Caco-2 (cell line): ENCODE data around the gene RAB40B. TPM values are rescaled to one million over a fixed set of nuclear protein-coding genes. Genes with fewer than 3 reads are reported as not detected.

Experiments
- BruUV-seq: library from RNA; stranded (reverse); fragments of 400-500 nt; replicated peaks from 2 replicates; lab custom pipeline; 2021; lab: Mats Ljungman, UMichigan
- CTCF ChIA-PET: fragments of 300-600 bp; sonication (Branson Sonifier 250); formaldehyde crosslinking; loops from one replicate; lab custom pipeline; 2022; ENCODE audit warnings: antibody characterized with exemption; lab: Charles Lee
- POLR2A ChIA-PET: fragments of 300-600 bp; sonication (Branson Sonifier 250); formaldehyde crosslinking; loops from one replicate; lab custom pipeline; 2022; ENCODE audit warnings: antibody characterized with exemption; lab: Charles Lee
- DNase-seq, 2 experiments: peaks; one replicate each; pipeline versions ENCODE4 v3.0.0 to v3.0.0-alpha.2; 2020 to 2022
- H3K27me3 ChIP-seq: replicated peaks from 2 replicates; pipeline ENCODE4 v1.6.0; 2011; ENCODE audit warnings: low read length; ENCODE audit not compliant: control insufficient read depth, insufficient read depth
- H3K36me3 ChIP-seq: 2 replicates; pipeline ENCODE4 v1.5.1; 2011; ENCODE audit warnings: low read length; ENCODE audit not compliant: control insufficient read depth, insufficient read depth
- H3K4me1 ChIP-seq: fragments of 250-450 bp; sonication (Bioruptor Pico); 2 replicates; pipeline ENCODE4 v1.5.1; 2020; ENCODE audit warnings: mild to moderate bottlenecking
- H3K4me3 ChIP-seq: 2 replicates; pipeline ENCODE4 v1.5.1; 2011; ENCODE audit warnings: low read depth, mild to moderate bottlenecking, control low read depth, low read length
- H3K9me3 ChIP-seq: fragments of 250-450 bp; sonication (Bioruptor Pico); 2 replicates; pipeline ENCODE4 v1.5.1; 2020; ENCODE audit warnings: mild to moderate bottlenecking, moderate library complexity
- H3K27ac Mint-ChIP-seq: one replicate; pipeline ENCODE4 v1.8.0; 2022; ENCODE audit warnings: mixed read lengths; ENCODE audit not compliant: unreplicated experiment
- H3K27me3 Mint-ChIP-seq: one replicate; pipeline ENCODE4 v1.8.0; 2022; ENCODE audit warnings: mixed read lengths; ENCODE audit not compliant: insufficient read depth, unreplicated experiment
- H3K36me3 Mint-ChIP-seq: one replicate; pipeline ENCODE4 v1.8.0; 2022; ENCODE audit warnings: mild to moderate bottlenecking, mixed read lengths; ENCODE audit not compliant: insufficient read depth, unreplicated experiment
- H3K4me1 Mint-ChIP-seq: one replicate; pipeline ENCODE4 v1.8.0; 2022; ENCODE audit warnings: low read depth, mixed read lengths; ENCODE audit not compliant: unreplicated experiment
- H3K4me3 Mint-ChIP-seq: one replicate; pipeline ENCODE4 v1.8.0; 2022; ENCODE audit warnings: mild to moderate bottlenecking, moderate library complexity, mixed read lengths; ENCODE audit not compliant: unreplicated experiment
- H3K9me3 Mint-ChIP-seq: one replicate; pipeline ENCODE4 v1.8.0; 2022; ENCODE audit warnings: mixed read lengths; ENCODE audit not compliant: unreplicated experiment
- CTCF ChIP-seq, 2 experiments: fragments of 200-600 bp in 1 of 2; IDR thresholded peaks; 1 replicate in 1 of 2; 2 replicates in 1 of 2; pipeline versions ENCODE4 v1.5.1 to v1.8.0; 2011 to 2022; ENCODE audit warnings: antibody characterized with exemption in 1 of 2, control low read depth in 1 of 2, inconsistent platforms in 1 of 2, low read depth in 1 of 2, low read length in 1 of 2, mild to moderate bottlenecking in 1 of 2, moderate library complexity in 1 of 2; ENCODE audit not compliant: insufficient read depth in 1 of 2, severe bottlenecking in 1 of 2, unreplicated experiment in 1 of 2
- intact Hi-C: fragments of 100-400 bp; cut with micrococcal nuclease; formaldehyde crosslinking; loops from one replicate; pipeline ENCODE4 v1.10.0; 2022; ENCODE audit not compliant: unreplicated experiment
- total RNA-seq: library from RNA; stranded (reverse); gene quantifications from 2 replicates; pipeline ENCODE4 v1.2.3, GENCODE V29; 2022

RAB40B gene
- total RNA-seq, 1 experiment from 2014 or later = 8.8 TPM

GRCh38 chr17:82709024-82709675, 10.7 kb upstream of the RAB40B start:
- Mint-ChIP-seq H3K27me3 (no peaks in the 10 kb centered on the region), H3K36me3 (peaks cover 4% of the 10 kb centered on the region), H3K4me3 (no peak overlapping the region), H3K9me3 (no peaks in the 10 kb centered on the region), H3K4me1 (peaks cover 4% of the 10 kb centered on the region), H3K27ac (no peak overlapping the region)
- Histone ChIP-seq H3K9me3 (0 out of 2 replicates have a peak, but pooled peaks cover 5% of the 10 kb centered on the region), H3K36me3 (no peaks in the 10 kb centered on the region), H3K4me1 (peaks cover 7% of the 10 kb centered on the region), H3K27me3 (no peaks in the 10 kb centered on the region), H3K4me3 (no peak overlapping the region)
- no peak for DNase-seq
- TF ChIP-seq CTCF (IDR thresholded peaks at IDR 0.05; ENCODE audit: insufficient read depth in 1 of 2, low read depth in 1 of 2, low read length in 1 of 2, severe bottlenecking in 1 of 2, unreplicated experiment in 1 of 2) = no peak
- intact Hi-C loops = no loop called here
- ChIA-PET CTCF (no interaction called here), POLR2A (no interaction called here)
- BruUV-seq = no TSS peak

GRCh38 chr17:82705756-82706155, 7.3 kb upstream of the RAB40B start:
- Histone ChIP-seq H3K27me3 (no peaks in the 10 kb centered on the region), H3K4me3 (no peak overlapping the region), H3K4me1 (peaks cover 25% of the 10 kb centered on the region), H3K36me3 (no peaks in the 10 kb centered on the region), H3K9me3 (no peaks in the 10 kb centered on the region)
- H3K4me1 Mint-ChIP-seq = peaks cover 12% of the 10 kb centered on the region
- peaks cover 4% of the 10 kb centered on the region for H3K36me3 Mint-ChIP-seq
- H3K27ac Mint-ChIP-seq = no peak overlapping the region
- H3K9me3 Mint-ChIP-seq = no peaks in the 10 kb centered on the region
- no peaks in the 10 kb centered on the region for H3K27me3 Mint-ChIP-seq
- H3K4me3 Mint-ChIP-seq = no peak overlapping the region
- POLR2A ChIA-PET = no interaction called here
- CTCF ChIA-PET = no interaction called here
- BruUV-seq = no TSS peak
- intact Hi-C loops = no loop called here
- DNase-seq = no peak
- no peak for TF ChIP-seq CTCF (IDR thresholded peaks at IDR 0.05; ENCODE audit: insufficient read depth in 1 of 2, low read depth in 1 of 2, low read length in 1 of 2, severe bottlenecking in 1 of 2, unreplicated experiment in 1 of 2)

- H3K36me3 ChIP-seq = no peaks in the 10 kb centered on the region
- H3K4me3 ChIP-seq = no peak overlapping the region
- intact Hi-C loops = no loop called here
- Mint-ChIP-seq H3K4me1 (peaks cover 12% of the 10 kb centered on the region), H3K27me3 (no peaks in the 10 kb centered on the region), H3K36me3 (peaks cover 4% of the 10 kb centered on the region), H3K9me3 (no peaks in the 10 kb centered on the region), H3K4me3 (no peak overlapping the region), H3K27ac (no peak overlapping the region)
- H3K4me1 ChIP-seq = peaks cover 25% of the 10 kb centered on the region
- BruUV-seq = no TSS peak
- TF ChIP-seq CTCF (IDR thresholded peaks at IDR 0.05; ENCODE audit: insufficient read depth in 1 of 2, low read depth in 1 of 2, low read length in 1 of 2, severe bottlenecking in 1 of 2, unreplicated experiment in 1 of 2) = no peak
- POLR2A ChIA-PET = no interaction called here
- H3K27me3 ChIP-seq = no peaks in the 10 kb centered on the region
- no peak for DNase-seq
- CTCF ChIA-PET = no interaction called here
- no peaks in the 10 kb centered on the region for H3K9me3 ChIP-seq
Observed at GRCh38 chr17:82704886-82705285, 6.4 kb upstream of the RAB40B start.
